ENCODE measurements around the gene FHIT.
A peak's percentile ranks its signal among the peaks of the same experiment; 100 is the strongest.

The FHIT gene

DNA sequence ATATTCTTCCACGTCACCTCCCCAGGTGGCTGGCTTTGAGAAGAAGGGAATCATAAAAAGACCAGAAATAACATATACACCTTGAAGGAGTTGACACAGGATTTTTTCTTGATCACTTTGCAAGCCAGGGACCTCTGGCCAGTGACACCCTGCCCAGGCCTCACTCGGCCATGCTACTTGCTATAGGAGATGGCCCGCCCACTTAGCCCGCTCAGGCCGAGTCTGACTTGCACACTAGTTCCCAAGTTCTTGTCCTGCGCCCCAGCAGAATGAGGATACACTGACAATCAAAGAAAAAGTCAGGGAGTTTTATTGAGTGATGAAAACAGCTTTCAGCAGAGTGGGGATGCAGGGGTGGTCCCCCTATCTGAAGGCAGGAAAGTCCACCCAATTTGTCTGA is 1155.3 kb downstream of the FHIT start:
- Mint-ChIP-seq H3K4me1 (peaks cover 33% of the 10 kb centered on the region), H3K27ac (no peak overlapping the region), H3K4me3 (no peak overlapping the region), H3K9me3 (peaks cover 34% of the 10 kb centered on the region), H3K36me3 (ENCODE audit: low read depth) (peaks cover 15% of the 10 kb centered on the region), H3K27me3 (ENCODE audit: low read depth, poor library complexity) (peaks cover 7% of the 10 kb centered on the region)
- TF ChIP-seq, protein P1, sequence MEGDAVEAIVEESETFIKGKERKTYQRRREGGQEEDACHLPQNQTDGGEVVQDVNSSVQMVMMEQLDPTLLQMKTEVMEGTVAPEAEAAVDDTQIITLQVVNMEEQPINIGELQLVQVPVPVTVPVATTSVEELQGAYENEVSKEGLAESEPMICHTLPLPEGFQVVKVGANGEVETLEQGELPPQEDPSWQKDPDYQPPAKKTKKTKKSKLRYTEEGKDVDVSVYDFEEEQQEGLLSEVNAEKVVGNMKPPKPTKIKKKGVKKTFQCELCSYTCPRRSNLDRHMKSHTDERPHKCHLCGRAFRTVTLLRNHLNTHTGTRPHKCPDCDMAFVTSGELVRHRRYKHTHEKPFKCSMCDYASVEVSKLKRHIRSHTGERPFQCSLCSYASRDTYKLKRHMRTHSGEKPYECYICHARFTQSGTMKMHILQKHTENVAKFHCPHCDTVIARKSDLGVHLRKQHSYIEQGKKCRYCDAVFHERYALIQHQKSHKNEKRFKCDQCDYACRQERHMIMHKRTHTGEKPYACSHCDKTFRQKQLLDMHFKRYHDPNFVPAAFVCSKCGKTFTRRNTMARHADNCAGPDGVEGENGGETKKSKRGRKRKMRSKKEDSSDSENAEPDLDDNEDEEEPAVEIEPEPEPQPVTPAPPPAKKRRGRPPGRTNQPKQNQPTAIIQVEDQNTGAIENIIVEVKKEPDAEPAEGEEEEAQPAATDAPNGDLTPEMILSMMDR (IDR thresholded peaks at IDR 0.05), result no peak
- DNase-seq, result no peak

DNA sequence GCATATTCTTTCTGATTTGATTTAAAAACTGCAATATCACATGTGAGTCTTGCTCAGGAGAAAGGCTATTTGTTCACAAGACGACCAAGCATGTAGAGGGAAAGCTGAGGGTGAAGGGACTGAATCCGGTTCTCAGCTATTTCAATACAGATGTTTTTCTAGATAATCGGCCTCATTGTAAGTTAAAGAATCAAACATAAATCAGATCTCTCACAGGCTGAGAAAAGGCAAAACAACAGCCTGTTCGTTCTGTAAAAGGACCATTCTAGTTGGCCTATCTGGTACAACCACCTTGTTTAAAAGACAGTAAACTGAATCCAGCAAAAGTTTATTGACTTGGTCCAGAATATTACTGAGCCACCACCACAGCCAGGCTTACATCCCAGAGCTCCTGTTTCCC is 1155.7 kb downstream of the FHIT start:
- TF ChIP-seq, protein P1 (IDR thresholded peaks at IDR 0.05), result no peak
- Mint-ChIP-seq H3K27me3 (ENCODE audit: low read depth, poor library complexity) (peaks cover 7% of the 10 kb centered on the region), H3K27ac (no peak overlapping the region), H3K4me3 (no peak overlapping the region), H3K9me3 (peaks cover 34% of the 10 kb centered on the region), H3K36me3 (ENCODE audit: low read depth) (peaks cover 15% of the 10 kb centered on the region), H3K4me1 (peaks cover 35% of the 10 kb centered on the region)
- no peak for DNase-seq

DNA sequence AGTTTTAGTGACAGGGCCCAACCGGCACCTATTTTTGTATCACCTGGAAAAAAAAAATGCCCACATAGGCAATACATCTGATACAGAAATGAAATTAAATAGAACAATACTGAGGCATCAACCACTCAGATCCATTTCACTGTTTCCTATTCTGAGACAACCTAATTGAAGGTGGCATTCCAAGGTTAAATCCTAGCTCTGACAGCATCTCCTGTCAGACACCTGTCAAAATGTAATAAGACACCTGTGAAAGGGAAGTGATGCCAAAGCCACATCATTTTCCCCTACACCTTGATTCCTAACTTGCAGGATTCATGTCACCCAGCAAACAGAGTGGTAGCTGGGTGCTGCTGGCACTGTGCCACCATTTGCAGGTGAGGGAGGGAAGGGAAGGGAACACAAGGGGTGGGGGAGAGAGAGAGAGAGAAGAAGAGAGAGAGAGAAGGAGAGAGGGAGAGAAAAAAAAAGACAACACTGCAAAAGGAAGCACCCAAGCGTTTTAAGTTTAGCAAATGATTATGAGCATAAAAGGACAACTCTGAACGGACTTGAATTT is 1156.8 kb downstream of the FHIT start:
- no peak overlapping the region for H3K27ac Mint-ChIP-seq
- peaks cover 15% of the 10 kb centered on the region for H3K36me3 Mint-ChIP-seq (ENCODE audit: low read depth)
- DNase-seq, result no peak
- H3K9me3 Mint-ChIP-seq, result peaks cover 38% of the 10 kb centered on the region
- H3K4me1 Mint-ChIP-seq, result peaks cover 43% of the 10 kb centered on the region
- H3K27me3 Mint-ChIP-seq (ENCODE audit: low read depth, poor library complexity), result peaks cover 7% of the 10 kb centered on the region
- TF ChIP-seq, protein P1 (IDR thresholded peaks at IDR 0.05), result no peak
- no peak overlapping the region for H3K4me3 Mint-ChIP-seq

DNA sequence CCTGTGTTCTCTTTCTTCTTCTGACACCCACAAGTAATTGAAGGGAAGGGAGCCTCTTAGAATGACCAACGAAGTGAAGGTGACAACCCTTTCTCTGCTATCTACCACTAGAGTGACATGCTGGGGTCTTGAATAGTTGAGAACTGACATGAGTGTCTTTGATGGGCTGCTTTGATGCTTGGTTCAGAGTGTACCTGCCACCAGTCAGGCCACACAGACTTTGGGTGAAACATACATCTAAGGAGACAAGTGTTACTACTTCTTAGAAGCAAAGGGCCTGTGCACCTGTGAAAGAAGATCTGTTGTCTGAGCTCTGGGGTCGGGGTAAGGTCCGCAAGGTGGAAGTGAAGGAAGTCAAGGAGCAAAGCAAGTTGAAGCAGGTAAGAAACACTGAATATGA is 1160.7 kb downstream of the FHIT start:
- Mint-ChIP-seq H3K27me3 (ENCODE audit: low read depth, poor library complexity) (no peaks in the 10 kb centered on the region), H3K27ac (peak overlapping the region; percentile 53), H3K36me3 (ENCODE audit: low read depth) (peaks cover 32% of the 10 kb centered on the region), H3K9me3 (peaks cover 46% of the 10 kb centered on the region), H3K4me3 (no peak overlapping the region), H3K4me1 (peaks cover 57% of the 10 kb centered on the region)
- DNase-seq, result no peak
- TF ChIP-seq, protein P1 (IDR thresholded peaks at IDR 0.05), result no peak

DNA sequence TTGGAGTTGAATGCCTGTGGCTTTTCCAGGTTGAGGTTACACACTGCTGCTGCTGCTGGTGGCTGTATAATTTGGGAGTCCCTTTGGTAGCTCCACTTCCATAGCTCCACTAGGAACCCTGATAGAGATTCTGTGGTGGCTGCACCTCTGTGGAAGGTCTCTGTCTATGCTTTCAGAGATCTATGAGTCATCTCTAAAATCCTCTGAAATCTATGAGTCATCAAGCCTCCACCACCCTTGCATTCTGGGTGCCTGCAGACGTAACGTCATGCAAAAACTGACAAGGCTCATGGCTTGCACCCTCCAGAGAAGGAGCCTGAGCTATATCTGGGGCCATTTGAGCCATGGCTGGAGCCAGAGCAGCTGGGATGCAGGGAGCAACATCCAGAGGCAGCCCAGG is 1164.4 kb downstream of the FHIT start:
- no peak overlapping the region for H3K27ac Mint-ChIP-seq
- H3K4me3 Mint-ChIP-seq, result no peak overlapping the region
- H3K36me3 Mint-ChIP-seq (ENCODE audit: low read depth), result peaks cover 39% of the 10 kb centered on the region
- H3K9me3 Mint-ChIP-seq, result peaks cover 52% of the 10 kb centered on the region
- peaks cover 45% of the 10 kb centered on the region for H3K4me1 Mint-ChIP-seq
- DNase-seq, result no peak
- no peaks in the 10 kb centered on the region for H3K27me3 Mint-ChIP-seq (ENCODE audit: low read depth, poor library complexity)
- TF ChIP-seq, protein P1 (IDR thresholded peaks at IDR 0.05), result no peak

DNA sequence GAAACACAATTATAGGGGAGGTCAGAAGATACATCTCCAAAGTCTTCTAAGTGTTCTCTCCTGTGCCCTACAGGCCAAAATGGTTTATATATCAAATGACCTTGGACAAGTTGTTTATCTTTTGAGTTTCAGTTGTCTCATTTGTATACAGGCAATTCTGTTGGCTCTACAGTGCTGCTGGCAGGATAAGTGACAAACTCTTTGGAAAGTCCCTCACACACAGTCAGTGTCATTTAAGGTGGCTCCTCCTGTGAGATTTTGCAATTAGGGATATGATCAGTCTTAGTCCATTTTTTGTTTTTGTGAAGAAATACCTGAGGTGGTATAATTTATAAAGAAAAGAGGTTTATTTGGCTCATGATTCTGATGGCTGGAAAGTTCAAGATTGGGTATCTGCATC is 1165.6 kb downstream of the FHIT start:
- peaks cover 48% of the 10 kb centered on the region for H3K9me3 Mint-ChIP-seq
- H3K4me3 Mint-ChIP-seq, result no peak overlapping the region
- TF ChIP-seq, protein P1 (IDR thresholded peaks at IDR 0.05), result no peak
- no peak overlapping the region for H3K27ac Mint-ChIP-seq
- DNase-seq, result no peak
- peaks cover 39% of the 10 kb centered on the region for H3K36me3 Mint-ChIP-seq (ENCODE audit: low read depth)
- H3K27me3 Mint-ChIP-seq (ENCODE audit: low read depth, poor library complexity), result no peaks in the 10 kb centered on the region
- peaks cover 40% of the 10 kb centered on the region for H3K4me1 Mint-ChIP-seq
